Mesendoderm (in vitro differentiated cells): Measurements from ENCODE around the gene TNP2.

Experiments
- DNase-seq: peaks from one replicate; pipeline ENCODE4 v3.0.0; 2013
- H2AK5ac ChIP-seq: 2 replicates; pipeline ENCODE4 v1.6.1; 2013; ENCODE audit warnings: low read length, inconsistent platforms
- H2BK120ac ChIP-seq: 2 replicates; pipeline ENCODE4 v1.6.1; 2013; ENCODE audit warnings: low read depth, mild to moderate bottlenecking, low read length, moderate library complexity, mixed read lengths
- H2BK15ac ChIP-seq: replicated peaks from 2 replicates; pipeline ENCODE4 v1.6.1; 2013; ENCODE audit warnings: low read depth, mild to moderate bottlenecking, moderate library complexity
- H2BK5ac ChIP-seq: 2 replicates; pipeline ENCODE4 v1.6.1; 2013; ENCODE audit warnings: low read length, inconsistent platforms
- H3K18ac ChIP-seq: 2 replicates; pipeline ENCODE4 v1.6.1; 2013; ENCODE audit warnings: mild to moderate bottlenecking, low read length, mixed read lengths
- H3K23ac ChIP-seq: one replicate; pipeline ENCODE4 v1.6.1; 2013; ENCODE audit warnings: low read length
- H3K27ac ChIP-seq: 2 replicates; pipeline ENCODE4 v1.5.1; 2013; ENCODE audit warnings: low read depth, mild to moderate bottlenecking, inconsistent platforms, low read length, moderate library complexity
- H3K27me3 ChIP-seq: 2 replicates; pipeline ENCODE4 v1.6.1; 2013; ENCODE audit warnings: low read length, control low read depth, mild to moderate bottlenecking, inconsistent platforms; ENCODE audit not compliant: insufficient read depth, poor library complexity
- H3K36me3 ChIP-seq: 2 replicates; pipeline ENCODE4 v1.6.1; 2013; ENCODE audit warnings: low read length, inconsistent platforms; ENCODE audit not compliant: control insufficient read depth, insufficient read depth
- H3K4ac ChIP-seq: one replicate; pipeline ENCODE4 v1.6.1; 2013; ENCODE audit warnings: low read depth, mild to moderate bottlenecking, low read length, moderate library complexity
- H3K4me1 ChIP-seq: 2 replicates; pipeline ENCODE4 v1.6.1; 2013; ENCODE audit warnings: low read depth, low read length, inconsistent platforms; ENCODE audit not compliant: control insufficient read depth
- H3K4me2 ChIP-seq: 2 replicates; pipeline ENCODE4 v1.6.1; 2013; ENCODE audit warnings: low read length
- H3K4me3 ChIP-seq: 2 replicates; pipeline ENCODE4 v1.5.1; 2013; ENCODE audit warnings: mild to moderate bottlenecking, low read length
- H3K56ac ChIP-seq: one replicate; pipeline ENCODE4 v1.6.1; 2013; ENCODE audit warnings: low read length
- H3K79me1 ChIP-seq: 2 replicates; pipeline ENCODE4 v1.6.1; 2013; ENCODE audit warnings: low read length, inconsistent platforms
- H3K79me2 ChIP-seq: 2 replicates; pipeline ENCODE4 v1.6.1; 2013; ENCODE audit warnings: mild to moderate bottlenecking, low read length; ENCODE audit not compliant: control insufficient read depth, insufficient read depth
- H3K9ac ChIP-seq: 2 replicates; pipeline ENCODE4 v1.6.1; 2013; ENCODE audit warnings: low read length, inconsistent platforms
- H4K5ac ChIP-seq: one replicate; pipeline ENCODE4 v1.6.1; 2013; ENCODE audit warnings: low read length
- H4K8ac ChIP-seq: one replicate; pipeline ENCODE4 v1.6.1; 2013; ENCODE audit warnings: low read depth, mild to moderate bottlenecking, control low read depth, low read length, moderate library complexity
- WGBS: extraction: QIAGEN DNeasy Blood & Tissue Kit; methylation state at CpG from one replicate; pipeline ENCODE4 v1.1.7; 2013; ENCODE audit warnings: low lambda C conversion rate, missing lambda C conversion rate; ENCODE audit not compliant: insufficient coverage; ENCODE audit errors: extremely low coverage; 5-methylcytosine and 5-hydroxymethylcytosine counted together

TNP2 gene

GRCh38 chr16:11236461-11237254, 32.5 kb downstream of the TNP2 start:
- Histone ChIP-seq H3K79me1 (no peaks in the 10 kb centered on the region), H3K9ac (no peak overlapping the region), H3K23ac (no peak overlapping the region), H2BK120ac (no peak overlapping the region), H3K4ac (no peak overlapping the region), H3K36me3 (no peaks in the 10 kb centered on the region), H3K18ac (no peak overlapping the region), H3K4me1 (no peaks in the 10 kb centered on the region), H2BK5ac (no peak overlapping the region), H3K27ac (no peak overlapping the region), H3K4me2 (no peak overlapping the region), H4K8ac (no peak overlapping the region), H3K4me3 (no peak overlapping the region), H3K56ac (no peak overlapping the region), H3K27me3 (no peaks in the 10 kb centered on the region), H2BK15ac (no peak overlapping the region), H3K79me2 (no peaks in the 10 kb centered on the region), H4K5ac (no peak overlapping the region), H2AK5ac (no peak overlapping the region)
- no CpG with 5 or more reads among the region's 10 CpGs for WGBS
- DNase-seq, result no peak

GRCh38 chr16:11235703-11235991, 33.5 kb downstream of the TNP2 start:
- Histone ChIP-seq H3K56ac (no peak overlapping the region), H3K27ac (no peak overlapping the region), H3K79me1 (no peaks in the 10 kb centered on the region), H2BK120ac (no peak overlapping the region), H3K4ac (no peak overlapping the region), H4K8ac (no peak overlapping the region), H3K79me2 (no peaks in the 10 kb centered on the region), H2AK5ac (no peak overlapping the region), H3K27me3 (no peaks in the 10 kb centered on the region), H3K36me3 (no peaks in the 10 kb centered on the region), H3K4me1 (no peaks in the 10 kb centered on the region), H3K4me2 (no peak overlapping the region), H3K18ac (no peak overlapping the region), H3K23ac (no peak overlapping the region), H2BK5ac (no peak overlapping the region), H3K4me3 (no peak overlapping the region), H3K9ac (no peak overlapping the region), H2BK15ac (no peak overlapping the region), H4K5ac (no peak overlapping the region)
- WGBS, result no CpG with 5 or more reads among the region's 5 CpGs
- no peak for DNase-seq

- no CpG with 5 or more reads among the region's 13 CpGs for WGBS
Observed at GRCh38 chr16:11234884-11235702, 34.0 kb downstream of the TNP2 start.

GRCh38 chr16:11233727-11234376, 35.3 kb downstream of the TNP2 start:
- Histone ChIP-seq H2BK5ac (no peak overlapping the region), H3K27me3 (no peaks in the 10 kb centered on the region), H3K18ac (no peak overlapping the region), H3K56ac (no peak overlapping the region), H3K79me1 (no peaks in the 10 kb centered on the region), H3K23ac (no peak overlapping the region), H3K36me3 (no peaks in the 10 kb centered on the region), H3K4me3 (no peak overlapping the region), H2BK15ac (no peak overlapping the region), H3K4me2 (no peak overlapping the region), H3K27ac (no peak overlapping the region), H3K4me1 (no peaks in the 10 kb centered on the region), H4K5ac (no peak overlapping the region), H3K79me2 (no peaks in the 10 kb centered on the region), H3K4ac (no peak overlapping the region), H4K8ac (no peak overlapping the region), H2BK120ac (no peak overlapping the region), H3K9ac (no peak overlapping the region), H2AK5ac (no peak overlapping the region)
- WGBS, result no CpG with 5 or more reads among the region's 8 CpGs
- DNase-seq, result peak; percentile 29

More at GRCh38 chr16:11234884-11235702, 34.0 kb downstream of the TNP2 start:
- Histone ChIP-seq H4K5ac (no peak overlapping the region), H3K4ac (no peak overlapping the region), H3K4me1 (no peaks in the 10 kb centered on the region), H2BK120ac (no peak overlapping the region), H3K4me2 (no peak overlapping the region), H3K79me2 (no peaks in the 10 kb centered on the region), H3K56ac (no peak overlapping the region), H3K27me3 (no peaks in the 10 kb centered on the region), H2AK5ac (no peak overlapping the region), H3K9ac (no peak overlapping the region), H3K79me1 (no peaks in the 10 kb centered on the region), H3K27ac (no peak overlapping the region), H3K4me3 (no peak overlapping the region), H4K8ac (no peak overlapping the region), H3K23ac (no peak overlapping the region), H2BK5ac (no peak overlapping the region), H3K36me3 (no peaks in the 10 kb centered on the region), H2BK15ac (no peak overlapping the region), H3K18ac (no peak overlapping the region)
- DNase-seq, result no peak

GRCh38 chr16:11232852-11233726, 36.0 kb downstream of the TNP2 start:
- no peak overlapping the region for H4K8ac ChIP-seq
- no peak overlapping the region for H3K4me3 ChIP-seq
- H3K4ac ChIP-seq, result no peak overlapping the region
- no peak overlapping the region for H3K23ac ChIP-seq
- no CpG with 5 or more reads among the region's 35 CpGs for WGBS
- no peak overlapping the region for H2AK5ac ChIP-seq
- H3K27me3 ChIP-seq, result no peaks in the 10 kb centered on the region
- H2BK5ac ChIP-seq, result no peak overlapping the region
- H3K36me3 ChIP-seq, result no peaks in the 10 kb centered on the region
- no peak overlapping the region for H2BK15ac ChIP-seq
- peak overlapping the region; percentile 82 for H3K56ac ChIP-seq
- no peak overlapping the region for H3K27ac ChIP-seq
- H3K4me2 ChIP-seq, result no peak overlapping the region
- H3K4me1 ChIP-seq, result no peaks in the 10 kb centered on the region
- peak overlapping the region; percentile 20 for H3K9ac ChIP-seq
- H4K5ac ChIP-seq, result peak overlapping the region; percentile 39
- DNase-seq, result peak; percentile 35
- H3K79me1 ChIP-seq, result no peaks in the 10 kb centered on the region
- H2BK120ac ChIP-seq, result no peak overlapping the region
- no peaks in the 10 kb centered on the region for H3K79me2 ChIP-seq
- no peak overlapping the region for H3K18ac ChIP-seq
